BJ (cell line): ENCODE measurements around the gene DZANK1. TPM values are rescaled to one million over a fixed set of nuclear protein-coding genes. Genes with fewer than 3 reads are reported as not detected.
"Not testable (repeated sequence)": the region's sequence is repeated elsewhere in the genome, so short reads cannot be mapped to it uniquely, and the experiment has no call there.

Experiments
- CTCF ChIA-PET: fragments of 350-600 bp; formaldehyde crosslinking; extraction: SDS; loops from one replicate; lab custom pipeline; 2021; ENCODE audit warnings: antibody characterized with exemption, inconsistent platforms; lab: Yijun Ruan, JAX
- POLR2A ChIA-PET: fragments of 300-600 bp; sonication (Branson Sonifier 250); formaldehyde crosslinking; extraction: SDS; loops from one replicate; lab custom pipeline; 2021; ENCODE audit warnings: antibody characterized with exemption; lab: Charles Lee
- DNase-seq: peaks from one replicate; pipeline ENCODE4 v3.0.0-alpha.2; 2011; ENCODE audit warnings: low read depth
- H3K27me3 ChIP-seq: 2 replicates; pipeline ENCODE4 v1.6.0; 2011; ENCODE audit warnings: low read length; ENCODE audit not compliant: control insufficient read depth, insufficient read depth
- H3K36me3 ChIP-seq: 2 replicates; pipeline ENCODE4 v1.5.1; 2011; ENCODE audit warnings: low read length; ENCODE audit not compliant: control insufficient read depth, insufficient read depth
- H3K4me3 ChIP-seq: 2 replicates; pipeline ENCODE4 v1.5.1; 2011; ENCODE audit warnings: low read depth, mild to moderate bottlenecking, control low read depth, low read length
- polyA plus RNA-seq: library from polyadenylated mRNA; depleted of rRNA; stranded (reverse); fragments of >200 nt; gene quantifications from 2 replicates; pipeline ENCODE4 v1.2.3, GENCODE V29; 2011; rRNA removed
- small RNA-seq: library from RNA; depleted of rRNA; stranded (forward); fragments of <200 nt; gene quantifications from one replicate; pipeline ENCODE3, GENCODE V24; 2012; ENCODE audit warnings: low replicate concordance, low read depth; ENCODE audit not compliant: insufficient read length
- TF ChIP-seq, protein P1 (sequence below): IDR thresholded peaks from 2 replicates; pipeline ENCODE4 v1.5.1; 2011; ENCODE audit warnings: low read depth, mild to moderate bottlenecking, control low read depth, inconsistent platforms, low read length, moderate library complexity; ENCODE audit not compliant: insufficient read depth

The DZANK1 gene
- polyA plus RNA-seq, 1 experiment, result 2.0 TPM

DNA sequence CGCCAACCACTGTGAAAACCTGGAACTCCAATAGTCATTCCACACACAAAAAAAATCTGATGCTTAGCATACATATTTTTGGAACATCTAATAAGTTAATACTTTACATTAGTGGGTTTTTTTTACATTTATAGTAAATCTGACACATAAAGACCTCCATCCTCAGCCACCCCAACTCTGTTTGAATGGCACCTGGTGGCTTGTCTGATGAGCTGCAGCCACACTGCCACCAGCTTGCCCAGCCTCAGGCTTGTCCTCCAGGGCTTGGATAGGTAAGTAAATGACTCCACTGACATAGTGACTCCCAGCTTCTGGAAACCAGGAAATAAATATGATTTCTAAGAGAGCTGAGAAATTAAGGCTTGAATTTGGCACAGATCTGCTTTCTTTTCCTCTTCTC lies 107.0 kb downstream of the DZANK1 start:
- no peak overlapping the region for H3K4me3 ChIP-seq
- H3K27me3 ChIP-seq, result no peaks in the 10 kb centered on the region
- TF ChIP-seq, protein P1, sequence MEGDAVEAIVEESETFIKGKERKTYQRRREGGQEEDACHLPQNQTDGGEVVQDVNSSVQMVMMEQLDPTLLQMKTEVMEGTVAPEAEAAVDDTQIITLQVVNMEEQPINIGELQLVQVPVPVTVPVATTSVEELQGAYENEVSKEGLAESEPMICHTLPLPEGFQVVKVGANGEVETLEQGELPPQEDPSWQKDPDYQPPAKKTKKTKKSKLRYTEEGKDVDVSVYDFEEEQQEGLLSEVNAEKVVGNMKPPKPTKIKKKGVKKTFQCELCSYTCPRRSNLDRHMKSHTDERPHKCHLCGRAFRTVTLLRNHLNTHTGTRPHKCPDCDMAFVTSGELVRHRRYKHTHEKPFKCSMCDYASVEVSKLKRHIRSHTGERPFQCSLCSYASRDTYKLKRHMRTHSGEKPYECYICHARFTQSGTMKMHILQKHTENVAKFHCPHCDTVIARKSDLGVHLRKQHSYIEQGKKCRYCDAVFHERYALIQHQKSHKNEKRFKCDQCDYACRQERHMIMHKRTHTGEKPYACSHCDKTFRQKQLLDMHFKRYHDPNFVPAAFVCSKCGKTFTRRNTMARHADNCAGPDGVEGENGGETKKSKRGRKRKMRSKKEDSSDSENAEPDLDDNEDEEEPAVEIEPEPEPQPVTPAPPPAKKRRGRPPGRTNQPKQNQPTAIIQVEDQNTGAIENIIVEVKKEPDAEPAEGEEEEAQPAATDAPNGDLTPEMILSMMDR, result no peak
- no peaks in the 10 kb centered on the region for H3K36me3 ChIP-seq
- no peak for DNase-seq
- ChIA-PET CTCF (no interaction called here), POLR2A (no interaction called here)

DNA sequence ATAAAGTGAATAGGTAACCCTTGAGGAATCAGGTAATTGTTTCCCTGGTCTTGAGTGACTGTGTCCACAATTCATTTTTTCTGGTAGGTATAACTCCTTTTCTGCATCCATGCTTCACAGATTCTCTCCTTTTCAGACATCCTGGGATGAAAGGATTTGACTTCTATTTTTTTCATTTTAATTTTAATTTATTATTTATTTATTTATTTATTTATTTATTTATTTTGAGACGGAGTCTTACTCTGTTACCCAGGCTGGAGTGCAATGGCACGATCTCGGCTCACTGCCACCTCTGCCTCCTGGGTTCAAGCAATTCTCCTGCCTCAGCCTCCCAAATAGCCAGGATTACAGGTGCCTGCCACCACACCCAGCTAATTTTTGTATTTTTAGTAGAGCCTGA lies 117.1 kb downstream of the DZANK1 start:
- H3K27me3 ChIP-seq, POLR2A ChIA-PET, CTCF ChIA-PET, H3K36me3 ChIP-seq, H3K4me3 ChIP-seq, DNase-seq: not testable (repeated sequence)

Small RNAs within 50 kb of the gene (small RNA-seq; reads per million reads assigned to genes)
- gene MIR3192 (not detected), gene RNA5SP476 (not detected)

Other genes starting within 250 kb of the DZANK1 start
- 13.9 and 18.6 TPM in 2 replicates for gene ZNF133, start 178.5 kb downstream of the DZANK1 start, polyA plus RNA-seq
- gene POLR3F, start 360 bp upstream of the DZANK1 start, polyA plus RNA-seq, result 8.8 and 10.9 TPM in 2 replicates
- 8.5 and 14.9 TPM in 2 replicates for gene RBBP9, start 30.2 kb upstream of the DZANK1 start, polyA plus RNA-seq
- gene SEC23B, start 40.9 kb upstream of the DZANK1 start, polyA plus RNA-seq, result 49.2 and 56.5 TPM in 2 replicates
- 108 and 232 TPM in 2 replicates for gene SMIM26, start 100.4 kb upstream of the DZANK1 start, polyA plus RNA-seq
- 47.3 and 57.7 TPM in 2 replicates for gene DTD1, start 121.0 kb upstream of the DZANK1 start, polyA plus RNA-seq